ENCODE measurements around the gene MEAF6. TPM values are rescaled to one million over a fixed set of nuclear protein-coding genes. Genes with fewer than 3 reads are reported as not detected.
A peak's percentile ranks its signal among the peaks of the same experiment; 100 is the strongest.

MEAF6 gene
- total RNA-seq, 6 donors from 2014 or later = 59.9 to 131 (median 75.1) TPM

DNA sequence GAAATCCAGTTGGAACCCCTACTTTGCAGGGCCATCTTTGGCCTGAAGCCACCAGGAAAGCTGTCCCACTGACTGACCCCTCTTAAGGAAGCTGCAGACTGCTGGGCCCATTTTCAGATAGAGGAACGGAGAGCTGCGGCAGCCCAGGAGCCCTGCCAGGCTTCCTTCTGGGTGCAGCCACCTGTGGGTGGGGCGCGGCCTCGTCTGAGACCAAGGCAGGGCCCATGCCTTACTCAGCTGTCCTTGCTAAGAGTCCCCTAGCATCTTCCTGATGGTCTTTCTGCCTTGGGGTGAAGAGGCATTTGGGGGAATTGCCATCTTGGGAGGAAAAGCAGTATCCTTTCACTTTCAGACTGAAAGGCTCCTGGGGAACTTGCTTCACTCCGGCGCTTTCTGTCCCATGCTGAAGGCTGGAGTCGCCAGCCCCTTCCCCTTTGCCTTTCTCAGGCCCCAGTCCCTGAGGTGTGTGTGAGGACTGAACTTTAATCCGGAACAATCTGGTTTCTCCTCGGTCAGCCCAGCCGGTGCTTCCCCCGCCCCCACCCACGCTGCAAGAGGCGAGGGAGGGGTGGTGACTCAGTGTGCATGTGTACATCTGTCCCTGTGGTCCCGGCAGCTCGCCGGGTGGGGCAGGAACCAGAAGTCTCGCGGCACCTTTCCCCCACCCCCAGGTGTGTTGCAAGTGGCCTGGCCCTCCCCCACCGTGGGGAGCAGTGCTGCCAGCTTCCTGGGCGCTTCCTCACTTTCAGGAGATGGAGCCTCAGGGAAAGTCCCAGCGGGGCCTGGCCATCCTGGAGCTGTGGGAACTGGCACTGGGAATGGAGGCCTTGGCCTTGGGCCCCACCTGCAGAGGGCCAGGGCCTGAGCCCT is 35.1 kb downstream of the MEAF6 start:
- peak; percentile 96 to 98 for TF ChIP-seq POLR2AphosphoS5 (IDR thresholded peaks at IDR 0.05)
- peak in 2 of 4 donors; percentile 31 to 60 for TF ChIP-seq POLR2A (IDR thresholded peaks at IDR 0.05)
- TF ChIP-seq EP300 (IDR thresholded peaks at IDR 0.05) = peak in 2 of 4 donors; percentile 62 to 99
- no peak for TF ChIP-seq CTCF (IDR thresholded peaks at IDR 0.05)
- no peaks in the 10 kb centered on the region for H3K9me3 ChIP-seq
- H3K4me1 ChIP-seq = peaks cover 67 to 79% (median 74%) of the 10 kb centered on the region in 4 donors
- ATAC-seq (ENCODE audit: low FRiP score in 2 of 2) (peak; percentile 78 to 84), DNase-seq (peak; percentile 92 to 99)
- WGBS, 2 donors = 0 to 11% methylated on average over 4 to 19 of the region's 22 CpGs
- H3K27ac ChIP-seq = peak overlapping the region; percentile 96 to 99 (median 96)
- H3K4me3 ChIP-seq = peak overlapping the region in 3 of 4 donors; percentile 25 to 92 (median 81)
- H3K36me3 ChIP-seq = peaks cover 18 to 83% (median 57%) of the 10 kb centered on the region in 4 donors
- H3K27me3 ChIP-seq = no peaks in the 10 kb centered on the region

- ATAC-seq (ENCODE audit: low FRiP score in 2 of 2) (no peak), DNase-seq (peak in 1 of 2 donors; percentile 44)
- no peak for TF ChIP-seq POLR2A (IDR thresholded peaks at IDR 0.05)
- no peak for TF ChIP-seq EP300 (IDR thresholded peaks at IDR 0.05)
- TF ChIP-seq CTCF (IDR thresholded peaks at IDR 0.05) = no peak
- no peak for TF ChIP-seq POLR2AphosphoS5 (IDR thresholded peaks at IDR 0.05)
- 5 to 32% methylated on average over 3 of the region's 3 CpGs for WGBS, 2 donors
- Histone ChIP-seq H3K4me1 (peaks cover 62 to 75% (median 69%) of the 10 kb centered on the region in 4 donors), H3K27ac (peak overlapping the region; percentile 96 to 99 (median 96)), H3K27me3 (no peaks in the 10 kb centered on the region), H3K9me3 (no peaks in the 10 kb centered on the region), H3K36me3 (peaks cover 18 to 77% (median 52%) of the 10 kb centered on the region in 4 donors), H3K4me3 (peak overlapping the region in 3 of 4 donors; percentile 25 to 92 (median 81))
Measured at GRCh38 chr1:37478890-37479254, 35.7 kb downstream of the MEAF6 start.

DNA sequence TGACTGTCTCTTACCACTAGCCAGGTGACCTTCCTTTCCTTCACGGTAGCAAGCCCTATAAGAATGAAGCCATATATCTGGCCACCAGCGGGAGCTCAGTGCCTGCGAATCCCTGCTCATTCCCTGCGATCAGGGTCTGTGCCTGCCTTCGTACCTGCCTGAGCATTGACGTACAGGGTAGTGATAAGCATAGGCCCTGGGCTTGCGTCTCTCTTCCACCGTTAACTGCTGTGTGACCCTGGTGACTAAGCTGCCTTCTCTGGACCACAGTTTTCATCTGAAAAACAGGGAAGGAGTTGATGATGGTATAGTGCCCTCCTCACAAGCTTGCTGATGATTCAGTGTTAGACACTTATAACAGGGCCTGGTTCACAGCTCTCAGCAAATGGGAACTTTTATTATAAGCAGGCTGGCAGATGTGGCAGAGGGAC is 36.1 kb downstream of the MEAF6 start:
- 85 to 89% methylated on average over 8 of the region's 8 CpGs for WGBS, 2 donors
- Histone ChIP-seq H3K9me3 (no peaks in the 10 kb centered on the region), H3K4me1 (peaks cover 62 to 75% (median 70%) of the 10 kb centered on the region in 4 donors), H3K27me3 (no peaks in the 10 kb centered on the region), H3K4me3 (peak overlapping the region in 3 of 4 donors; percentile 81 to 92 (median 88)), H3K27ac (peak overlapping the region; percentile 96 to 99 (median 96)), H3K36me3 (peaks cover 14 to 73% (median 48%) of the 10 kb centered on the region in 4 donors)
- TF ChIP-seq POLR2AphosphoS5 (IDR thresholded peaks at IDR 0.05) = peak in 1 of 2 donors; percentile 29
- no peak for TF ChIP-seq CTCF (IDR thresholded peaks at IDR 0.05)
- DNase-seq (no peak), ATAC-seq (ENCODE audit: low FRiP score in 2 of 2) (no peak)

GRCh38 chr1:37477946-37478345 is 36.6 kb downstream of the MEAF6 start:
- no peaks in the 10 kb centered on the region for H3K9me3 ChIP-seq
- TF ChIP-seq POLR2A (IDR thresholded peaks at IDR 0.05) = no peak
- no peak for TF ChIP-seq EP300 (IDR thresholded peaks at IDR 0.05)
- no peak for TF ChIP-seq POLR2AphosphoS5 (IDR thresholded peaks at IDR 0.05)
- TF ChIP-seq CTCF (IDR thresholded peaks at IDR 0.05) = no peak
- DNase-seq = peak in 1 of 2 donors; percentile 35
- no peak for ATAC-seq (ENCODE audit: low FRiP score in 2 of 2)
- WGBS, 2 donors = 71 to 82% methylated on average over 5 of the region's 5 CpGs
- peaks cover 9 to 68% (median 43%) of the 10 kb centered on the region in 4 donors for H3K36me3 ChIP-seq
- no peaks in the 10 kb centered on the region for H3K27me3 ChIP-seq
- H3K27ac ChIP-seq = peak overlapping the region; percentile 96 to 99 (median 96)
- H3K4me3 ChIP-seq = peak overlapping the region in 3 of 4 donors; percentile 81 to 92 (median 88)
- H3K4me1 ChIP-seq = peaks cover 66 to 78% (median 76%) of the 10 kb centered on the region in 4 donors

All from upper lobe of left lung (tissue), 6 donors.